Upper lobe of left lung (tissue), 4 donors: ENCODE measurements around the gene AREL1.

Experiments
- POLR2A ChIP-seq, 4 donors: fragments of 450-650 bp; IDR thresholded peaks; one replicate each; pipeline ENCODE4 v1.5.1; 2016 to 2017; ENCODE audit warnings: antibody characterized with exemption in 4 of 4, mild to moderate bottlenecking in 2 of 4
- POLR2AphosphoS5 ChIP-seq, 2 donors: sonication (generic); formaldehyde crosslinking; IDR thresholded peaks; one replicate each; pipeline ENCODE4 v1.5.1; 2017; ENCODE audit warnings: antibody characterized with exemption in 2 of 2
- TF ChIP-seq, protein P1 (sequence below), 6 experiments: fragments of 450-650 bp in 4 of 6; fragments of 200-600 bp in 2 of 6; sonication (generic) in 2 of 6; IDR thresholded peaks; one replicate each; pipeline ENCODE4 v1.5.1; 2016 to 2019; ENCODE audit warnings: antibody characterized with exemption in 6 of 6

GRCh38 chr14:74645756-74646470, 67.0 kb downstream of the AREL1 start:
- TF ChIP-seq, protein P1, sequence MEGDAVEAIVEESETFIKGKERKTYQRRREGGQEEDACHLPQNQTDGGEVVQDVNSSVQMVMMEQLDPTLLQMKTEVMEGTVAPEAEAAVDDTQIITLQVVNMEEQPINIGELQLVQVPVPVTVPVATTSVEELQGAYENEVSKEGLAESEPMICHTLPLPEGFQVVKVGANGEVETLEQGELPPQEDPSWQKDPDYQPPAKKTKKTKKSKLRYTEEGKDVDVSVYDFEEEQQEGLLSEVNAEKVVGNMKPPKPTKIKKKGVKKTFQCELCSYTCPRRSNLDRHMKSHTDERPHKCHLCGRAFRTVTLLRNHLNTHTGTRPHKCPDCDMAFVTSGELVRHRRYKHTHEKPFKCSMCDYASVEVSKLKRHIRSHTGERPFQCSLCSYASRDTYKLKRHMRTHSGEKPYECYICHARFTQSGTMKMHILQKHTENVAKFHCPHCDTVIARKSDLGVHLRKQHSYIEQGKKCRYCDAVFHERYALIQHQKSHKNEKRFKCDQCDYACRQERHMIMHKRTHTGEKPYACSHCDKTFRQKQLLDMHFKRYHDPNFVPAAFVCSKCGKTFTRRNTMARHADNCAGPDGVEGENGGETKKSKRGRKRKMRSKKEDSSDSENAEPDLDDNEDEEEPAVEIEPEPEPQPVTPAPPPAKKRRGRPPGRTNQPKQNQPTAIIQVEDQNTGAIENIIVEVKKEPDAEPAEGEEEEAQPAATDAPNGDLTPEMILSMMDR (IDR thresholded peaks at IDR 0.05): no peak
- TF ChIP-seq POLR2AphosphoS5 (IDR thresholded peaks at IDR 0.05) (no peak), POLR2A (IDR thresholded peaks at IDR 0.05) (no peak)
